HG03342 (cell line): ENCODE data around the gene ELP2.
"Not testable (repeated sequence)": the region's sequence is repeated elsewhere in the genome, so short reads cannot be mapped to it uniquely, and the experiment has no call there.

Experiments
- ATAC-seq: cut with Tn5 transposase; IDR thresholded peaks from one replicate; pipeline ENCODE4 v1.9.1; 2021; ENCODE audit warnings: mild to moderate bottlenecking, moderate library complexity; ENCODE audit not compliant: unreplicated experiment

The ELP2 gene

DNA sequence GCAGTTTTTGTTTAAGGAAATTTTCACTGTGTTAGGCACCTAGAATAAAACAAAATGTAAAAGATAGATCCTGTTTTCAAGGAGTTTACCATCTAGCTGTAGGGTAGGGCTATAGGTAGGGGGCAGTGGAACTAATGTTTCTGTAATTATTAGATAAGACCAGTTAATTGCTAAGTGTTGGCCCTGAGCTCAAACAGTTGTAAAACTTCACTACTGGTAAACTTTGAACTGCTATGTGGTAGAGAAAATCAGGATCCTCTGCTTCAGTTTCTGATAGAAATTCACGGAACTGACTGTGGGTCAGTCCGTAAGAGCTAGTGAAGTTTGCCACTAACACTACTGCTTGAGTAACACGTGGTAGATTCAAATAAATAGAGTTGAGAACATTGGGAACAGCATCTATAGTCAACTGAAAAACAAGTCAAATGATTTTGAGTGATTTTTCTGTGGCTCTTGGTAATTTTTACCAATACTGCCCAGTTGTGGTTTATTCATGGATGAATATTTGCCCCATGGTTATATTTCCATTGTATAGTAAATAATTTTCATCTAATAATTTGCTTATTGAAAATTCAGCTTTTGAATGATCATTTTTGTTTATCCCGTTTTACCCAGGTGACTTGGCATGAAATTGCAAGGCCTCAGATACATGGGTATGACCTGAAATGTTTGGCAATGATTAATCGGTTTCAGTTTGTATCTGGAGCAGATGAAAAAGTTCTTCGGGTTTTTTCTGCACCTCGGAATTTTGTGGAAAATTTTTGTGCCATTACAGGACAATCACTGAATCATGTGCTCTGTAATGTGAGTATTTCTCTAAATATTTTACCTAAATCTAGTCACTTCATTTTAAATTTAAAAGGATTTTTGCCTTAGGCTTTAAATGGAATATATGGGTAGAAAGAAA is 26.4 kb downstream of the ELP2 start:
- ATAC-seq, result no peak

GRCh38 chr18:36157441-36157840 is 27.7 kb downstream of the ELP2 start:
- ATAC-seq, result no peak

DNA sequence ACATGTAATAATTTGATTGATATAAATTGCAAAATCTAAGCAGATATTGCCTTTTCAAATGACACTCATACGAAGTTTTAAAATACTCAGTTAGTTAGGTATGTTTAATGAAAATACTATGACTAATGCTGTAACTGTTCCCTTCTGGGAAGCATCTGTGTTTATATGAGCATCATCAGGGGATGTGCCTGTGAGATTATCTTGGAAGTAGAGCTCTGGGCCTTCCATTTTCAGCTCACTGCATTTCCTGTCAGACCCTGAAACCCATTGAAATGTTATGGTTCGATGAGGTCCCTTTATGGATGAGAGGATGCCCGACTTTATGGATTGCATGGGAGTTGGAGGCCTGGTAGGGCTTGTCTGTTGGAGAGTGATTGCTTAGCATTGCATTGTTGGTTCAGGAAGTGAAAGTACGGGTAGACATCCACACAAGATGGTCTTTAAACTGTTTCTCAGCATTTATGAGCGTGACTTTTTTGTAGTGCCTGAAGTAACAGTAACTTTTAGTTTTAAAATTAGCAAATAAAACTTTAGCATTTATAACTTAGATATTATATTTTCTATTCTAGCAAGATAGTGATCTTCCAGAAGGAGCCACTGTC is 28.7 kb downstream of the ELP2 start:
- no peak for ATAC-seq

- no peak for ATAC-seq
Observed at GRCh38 chr18:36160959-36161371, 31.3 kb downstream of the ELP2 start.

GRCh38 chr18:36162981-36163380 is 33.3 kb downstream of the ELP2 start:
- no peak for ATAC-seq

GRCh38 chr18:36167692-36168218 is 38.1 kb downstream of the ELP2 start:
- no peak for ATAC-seq

DNA sequence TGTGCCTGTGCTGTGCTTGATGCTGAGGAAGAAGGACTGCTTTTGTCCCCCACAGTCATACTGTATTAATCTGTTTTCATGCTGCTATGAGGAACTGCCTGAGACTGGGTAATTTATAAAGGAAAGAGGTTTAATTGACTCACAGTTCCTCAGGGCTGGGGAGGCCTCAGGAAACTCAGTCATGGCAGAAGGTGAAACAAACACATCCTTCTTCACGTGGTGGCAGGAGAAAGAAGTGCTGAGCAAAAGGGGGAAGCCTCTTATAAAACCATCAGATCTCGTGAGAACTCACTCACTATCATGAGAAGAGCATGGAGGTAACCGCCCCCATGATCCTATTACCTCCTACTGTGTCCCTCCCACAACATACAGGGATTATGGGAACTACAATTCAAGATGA is 38.6 kb downstream of the ELP2 start:
- ATAC-seq, result not testable (repeated sequence)

GRCh38 chr18:36169938-36170337 is 40.2 kb downstream of the ELP2 start:
- ATAC-seq, result no peak

DNA sequence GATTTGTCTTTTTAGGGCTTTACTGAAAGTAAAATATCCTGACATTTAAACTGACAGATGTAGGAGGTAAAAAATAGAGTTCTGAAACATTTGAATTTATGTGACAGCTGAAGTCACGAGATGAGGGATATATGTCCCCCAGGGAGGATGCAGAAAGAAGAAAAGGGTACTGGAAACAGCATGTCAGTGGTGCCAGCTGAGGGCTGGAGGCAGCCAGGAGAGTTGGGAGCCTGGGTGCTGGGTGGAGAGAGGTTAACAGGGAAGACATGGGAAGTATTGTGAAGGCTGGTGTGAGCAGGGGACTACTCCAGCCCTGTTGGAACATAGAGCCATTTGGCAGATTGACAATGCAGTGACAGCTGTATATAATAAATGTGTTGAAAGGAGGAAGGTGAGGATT is 45.8 kb downstream of the ELP2 start:
- no peak for ATAC-seq

DNA sequence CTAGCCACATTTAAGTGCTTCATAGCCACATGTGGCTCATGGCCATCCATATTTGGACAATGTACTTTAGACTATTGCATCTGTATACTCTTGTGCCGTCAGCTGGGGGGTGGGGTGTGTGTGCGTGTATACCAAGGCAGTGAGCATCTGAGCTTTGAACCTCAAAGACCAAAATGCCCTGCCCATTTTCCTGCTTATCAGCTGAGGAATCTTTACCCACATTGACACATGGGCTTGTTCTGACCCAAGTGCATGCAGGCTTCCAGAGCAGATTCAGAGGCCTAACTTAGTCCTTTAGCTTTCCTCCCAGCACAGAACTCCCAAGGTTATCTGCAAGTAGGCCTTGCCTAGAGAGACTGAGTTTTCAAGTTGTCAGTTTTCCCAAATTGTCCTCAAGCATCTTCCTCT is 46.5 kb downstream of the ELP2 start:
- no peak for ATAC-seq

GRCh38 chr18:36176711-36177110 is 47.0 kb downstream of the ELP2 start:
- ATAC-seq, result no peak

GRCh38 chr18:36177913-36178312 is 48.2 kb downstream of the ELP2 start:
- ATAC-seq, result no peak

DNA sequence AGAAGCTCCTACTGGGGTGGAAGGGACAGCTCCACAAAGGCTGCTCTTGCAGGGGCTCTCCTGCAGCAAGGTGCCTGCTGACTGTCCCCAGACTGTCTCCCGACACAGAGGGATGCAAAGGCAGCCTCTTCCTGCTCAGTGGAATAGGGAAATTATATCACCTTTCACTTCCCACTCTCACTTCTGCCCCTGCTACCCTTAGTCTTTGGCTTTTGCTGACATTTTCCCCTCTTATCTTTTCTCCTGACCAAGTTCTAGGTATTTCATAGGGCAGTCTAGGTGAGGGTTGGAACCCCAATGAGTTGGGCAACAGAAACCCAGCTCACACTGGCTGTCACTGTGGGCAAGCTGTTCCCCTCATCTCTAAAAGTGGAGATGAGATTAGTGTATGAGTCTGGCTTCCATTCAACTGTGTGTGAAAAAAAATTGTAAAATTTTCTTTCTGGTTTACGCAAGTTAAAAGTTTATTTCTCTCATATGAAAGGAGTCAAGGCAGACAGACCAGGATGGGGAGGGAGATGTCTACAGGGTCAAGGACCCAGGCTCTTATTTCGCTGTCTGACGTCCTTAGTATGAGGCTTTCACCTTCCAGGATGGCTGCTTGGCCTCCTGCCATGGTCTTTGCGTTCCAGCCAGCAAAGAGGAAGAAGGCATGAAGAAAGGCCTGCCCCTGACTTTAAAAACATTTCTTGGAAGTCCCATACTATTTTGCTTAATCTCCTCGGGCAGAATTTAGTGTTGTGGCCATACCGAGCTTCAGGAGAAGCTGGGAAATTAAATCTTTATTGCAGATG is 50.1 kb downstream of the ELP2 start:
- no peak for ATAC-seq

DNA sequence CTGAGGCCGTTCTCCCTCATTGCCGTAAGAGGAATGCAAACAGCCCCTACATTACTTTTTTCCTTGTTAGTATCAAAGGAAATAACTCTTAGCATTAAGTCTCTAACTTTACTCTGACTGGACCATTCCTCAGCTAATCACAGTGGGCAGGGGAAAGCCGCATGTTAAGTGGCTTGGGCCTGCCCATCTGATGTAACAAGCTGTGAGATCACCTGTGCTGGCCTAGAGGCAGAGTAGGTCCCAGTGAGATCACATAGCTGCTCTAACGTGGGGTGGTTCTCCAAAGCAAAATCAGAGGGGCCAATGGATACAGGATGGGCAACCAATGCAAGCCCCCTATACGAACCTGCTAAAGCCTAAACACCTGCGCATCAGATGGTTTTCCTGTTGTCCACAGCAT is 51.7 kb downstream of the ELP2 start:
- no peak for ATAC-seq

GRCh38 chr18:36181898-36182506 is 52.3 kb downstream of the ELP2 start:
- ATAC-seq, result no peak

DNA sequence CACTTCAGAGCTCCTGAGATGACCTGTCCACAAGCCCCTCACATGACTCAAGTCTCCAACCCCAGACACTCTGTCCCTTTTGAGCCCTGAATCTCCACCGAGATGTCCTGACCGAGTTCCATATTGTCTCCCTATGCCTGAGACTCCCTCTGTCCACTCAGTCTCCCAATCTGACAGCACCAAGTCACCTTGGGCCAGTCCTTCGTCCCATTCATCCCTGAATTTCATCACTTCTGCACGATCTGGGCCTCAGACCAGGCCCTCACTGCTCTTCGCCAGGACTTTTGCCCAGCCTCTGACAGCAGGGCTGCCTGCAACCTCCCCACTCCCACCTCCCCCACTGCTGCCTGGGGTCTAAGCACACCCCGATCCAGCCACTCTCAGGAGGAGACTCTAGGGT is 53.3 kb downstream of the ELP2 start:
- no peak for ATAC-seq

GRCh38 chr18:36183987-36184386 is 54.3 kb downstream of the ELP2 start:
- no peak for ATAC-seq

DNA sequence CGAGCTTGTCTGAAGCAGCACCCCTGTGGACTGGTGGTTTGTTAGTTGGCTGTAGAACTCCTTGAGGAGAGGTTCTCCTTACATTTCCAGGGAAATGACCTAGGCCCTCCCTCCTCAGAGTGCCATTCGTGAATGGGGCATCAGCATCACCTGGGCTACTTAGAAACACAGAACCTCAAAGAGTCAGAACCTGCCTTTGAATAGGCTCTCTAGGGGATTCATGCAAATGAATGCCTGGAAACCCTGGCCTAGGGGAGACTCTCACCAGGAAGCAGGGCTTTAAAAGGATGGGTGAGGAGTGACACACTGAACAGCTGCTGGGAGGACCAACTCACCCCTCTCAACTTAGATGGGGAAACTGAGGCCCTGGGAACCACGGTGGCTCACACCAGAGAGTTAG is 55.5 kb downstream of the ELP2 start:
- peak; percentile 51 for ATAC-seq

DNA sequence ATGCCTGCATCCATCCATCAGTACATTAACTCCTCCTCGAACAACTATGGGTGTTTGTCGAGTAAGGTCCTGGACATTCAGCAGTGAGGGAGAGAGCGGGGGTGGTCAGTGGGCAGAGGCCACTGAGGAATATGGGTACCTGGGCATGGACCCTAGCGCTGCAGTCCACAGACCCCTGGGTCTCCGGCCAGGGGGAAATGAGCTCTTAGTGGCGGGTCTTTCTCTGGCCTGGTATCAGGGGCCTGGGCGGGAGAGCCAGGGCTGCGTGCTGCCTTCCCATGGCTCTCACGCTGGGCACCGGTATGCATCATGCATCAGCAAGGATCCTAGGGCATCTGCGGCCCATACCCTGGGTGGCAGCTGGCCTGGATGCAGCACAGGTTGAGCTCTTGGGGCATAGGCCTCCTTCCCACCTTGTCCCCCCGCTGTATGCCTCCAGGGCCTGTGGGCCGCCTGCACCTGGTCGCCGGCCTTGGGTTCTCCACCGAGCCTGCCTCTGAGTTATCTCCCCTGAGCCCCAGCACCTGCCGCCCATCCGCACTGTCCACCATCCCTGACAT is 56.3 kb downstream of the ELP2 start:
- ATAC-seq, result no peak

- no peak for ATAC-seq
Observed at GRCh38 chr18:36186461-36187192, 56.9 kb downstream of the ELP2 start.
